Activated CD8-positive, alpha-beta T cell treated with anti-CD3 and anti-CD28 coated beads for 36 hours (primary cell): ENCODE results near the gene GEMIN7. TPM values are rescaled to one million over a fixed set of nuclear protein-coding genes. Genes with fewer than 3 reads are reported as not detected.

Experiments
- ATAC-seq: fragments of 200-7000 bp; cut with Tn5 transposase; one replicate; pipeline ENCODE4 v1.10.0; 2021; ENCODE audit warnings: mild to moderate bottlenecking, moderate library complexity
- CTCF ChIA-PET: fragments of 350-600 bp; sonication (Branson Sonifier 250); formaldehyde crosslinking; loops from one replicate; lab custom pipeline; 2021; ENCODE audit warnings: antibody characterized with exemption; lab: Charles Lee
- POLR2A ChIA-PET: fragments of 350-600 bp; sonication (Branson Sonifier 250); formaldehyde crosslinking; loops from one replicate; lab custom pipeline; 2021; ENCODE audit warnings: antibody characterized with exemption; lab: Charles Lee
- DNase-seq: peaks from one replicate; pipeline ENCODE4 v3.0.0-alpha.2; 2020
- H3K27ac Mint-ChIP-seq: one replicate; pipeline ENCODE4 v1.8.0; 2021; ENCODE audit warnings: mild to moderate bottlenecking, mixed read lengths
- H3K27me3 Mint-ChIP-seq: one replicate; pipeline ENCODE4 v1.8.0; 2021; ENCODE audit warnings: mixed read lengths
- H3K36me3 Mint-ChIP-seq: one replicate; pipeline ENCODE4 v1.8.0; 2021; ENCODE audit warnings: low read depth, mixed read lengths
- H3K4me1 Mint-ChIP-seq: one replicate; pipeline ENCODE4 v1.8.0; 2021; ENCODE audit warnings: low read depth, mixed read lengths
- H3K4me3 Mint-ChIP-seq: one replicate; pipeline ENCODE4 v1.8.0; 2021; ENCODE audit warnings: mild to moderate bottlenecking, moderate library complexity, mixed read lengths
- H3K9me3 Mint-ChIP-seq: one replicate; pipeline ENCODE4 v1.8.0; 2021; ENCODE audit warnings: mixed read lengths
- intact Hi-C: fragments of 100-400 bp; cut with micrococcal nuclease; formaldehyde crosslinking; loops from one replicate; pipeline ENCODE4 v1.10.0; 2022
- total RNA-seq, 2 experiments: library from RNA; stranded (reverse); gene quantifications; one replicate each; pipeline ENCODE4 v1.2.3, GENCODE V29; 2021
- TF ChIP-seq, protein P1 (sequence below): fragments of 200-600 bp; IDR thresholded peaks from one replicate; pipeline ENCODE4 v1.8.0; 2022; ENCODE audit warnings: antibody characterized with exemption, mild to moderate bottlenecking

GEMIN7 gene
- total RNA-seq, 2 experiments from 2014 or later: 44.1 to 46.8 TPM

DNA sequence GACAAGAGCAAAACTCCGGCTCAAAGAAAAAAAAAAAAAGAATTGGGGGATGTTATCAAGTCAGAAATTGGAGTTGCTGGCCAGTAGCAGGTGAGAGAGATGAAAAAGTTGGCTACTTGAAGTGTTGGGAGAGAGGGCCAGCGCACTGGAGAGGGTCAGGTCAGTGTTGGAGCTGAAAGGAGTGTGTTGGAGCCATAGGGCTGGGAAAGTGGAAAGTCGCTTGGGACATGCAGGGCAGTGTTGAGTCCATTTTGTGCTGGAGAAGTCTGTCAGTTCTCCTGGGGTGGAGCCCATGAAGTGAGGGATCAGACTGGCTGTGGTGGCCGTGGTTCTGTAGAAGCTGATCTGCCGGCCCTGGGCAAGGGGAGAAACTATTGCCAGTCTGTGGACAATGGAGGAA, 15.6 kb downstream of the GEMIN7 start:
- TF ChIP-seq, protein P1, sequence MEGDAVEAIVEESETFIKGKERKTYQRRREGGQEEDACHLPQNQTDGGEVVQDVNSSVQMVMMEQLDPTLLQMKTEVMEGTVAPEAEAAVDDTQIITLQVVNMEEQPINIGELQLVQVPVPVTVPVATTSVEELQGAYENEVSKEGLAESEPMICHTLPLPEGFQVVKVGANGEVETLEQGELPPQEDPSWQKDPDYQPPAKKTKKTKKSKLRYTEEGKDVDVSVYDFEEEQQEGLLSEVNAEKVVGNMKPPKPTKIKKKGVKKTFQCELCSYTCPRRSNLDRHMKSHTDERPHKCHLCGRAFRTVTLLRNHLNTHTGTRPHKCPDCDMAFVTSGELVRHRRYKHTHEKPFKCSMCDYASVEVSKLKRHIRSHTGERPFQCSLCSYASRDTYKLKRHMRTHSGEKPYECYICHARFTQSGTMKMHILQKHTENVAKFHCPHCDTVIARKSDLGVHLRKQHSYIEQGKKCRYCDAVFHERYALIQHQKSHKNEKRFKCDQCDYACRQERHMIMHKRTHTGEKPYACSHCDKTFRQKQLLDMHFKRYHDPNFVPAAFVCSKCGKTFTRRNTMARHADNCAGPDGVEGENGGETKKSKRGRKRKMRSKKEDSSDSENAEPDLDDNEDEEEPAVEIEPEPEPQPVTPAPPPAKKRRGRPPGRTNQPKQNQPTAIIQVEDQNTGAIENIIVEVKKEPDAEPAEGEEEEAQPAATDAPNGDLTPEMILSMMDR: no peak
- Mint-ChIP-seq H3K36me3 (peaks cover 35% of the 10 kb centered on the region), H3K4me3 (peak overlapping the region; percentile 89), H3K4me1 (peaks cover 61% of the 10 kb centered on the region), H3K9me3 (no peaks in the 10 kb centered on the region), H3K27me3 (no peaks in the 10 kb centered on the region), H3K27ac (peak overlapping the region; percentile 3)
- CTCF ChIA-PET: interaction anchor here (1.5 kb wide), 1 partner anchor 31 kb away, joined by 3 read pairs; no protein-coding TSS in a partner anchor
- ATAC-seq (no peak), DNase-seq (no peak)
- intact Hi-C loops: no loop called here
- POLR2A ChIA-PET: interaction anchor here (0.6 kb wide), 1 partner anchor 1157 kb away, joined by 3 read pairs; no protein-coding TSS in a partner anchor

DNA sequence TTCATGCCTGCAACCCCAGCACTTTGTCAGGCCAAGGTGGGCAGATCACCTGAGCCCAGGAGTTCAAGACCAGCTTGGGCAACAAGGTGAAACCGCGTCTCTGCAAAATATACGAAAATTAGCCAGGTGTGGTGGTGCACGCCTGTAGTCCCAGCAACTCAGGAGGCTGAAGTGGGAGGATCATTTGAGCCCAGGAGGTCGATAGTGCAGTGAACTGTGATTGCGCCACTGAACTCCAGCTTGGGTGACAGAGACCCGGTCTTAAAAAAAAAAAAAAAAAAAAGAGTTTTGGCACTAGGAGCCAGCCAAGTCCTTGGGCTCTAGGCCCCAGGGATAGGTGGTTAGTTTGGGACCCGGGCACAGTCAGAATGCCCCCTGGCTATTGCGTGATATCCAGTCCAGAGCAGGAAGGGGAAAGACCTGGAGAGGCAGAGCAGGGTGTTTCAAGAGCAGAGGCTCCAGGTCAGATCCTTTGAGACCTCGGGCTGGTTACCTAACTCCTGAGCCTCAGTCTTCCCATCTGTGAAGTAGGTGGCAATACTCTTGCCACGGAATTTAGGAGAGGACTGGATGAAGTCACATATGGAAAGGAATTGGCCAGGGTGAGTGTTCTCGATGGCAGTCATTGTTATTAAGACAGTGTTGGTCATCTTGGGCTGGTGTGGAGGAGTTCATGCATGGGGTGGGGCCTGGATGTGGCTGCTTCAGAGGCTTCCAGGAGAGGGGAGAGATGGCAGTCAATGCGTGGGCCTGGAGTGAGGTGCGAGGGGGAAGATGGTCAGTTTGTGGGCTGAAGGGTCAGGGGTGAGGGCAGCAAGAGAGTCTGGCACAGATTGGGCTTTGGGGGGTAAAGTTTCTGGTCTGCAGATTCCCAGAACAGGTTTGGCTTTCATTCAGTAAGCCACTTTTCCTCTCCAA, 16.7 kb downstream of the GEMIN7 start:
- H3K27ac Mint-ChIP-seq: peak overlapping the region; percentile 4

GRCh38 chr19:45096700-45097099, 17.6 kb downstream of the GEMIN7 start:
- Mint-ChIP-seq H3K36me3 (peaks cover 20% of the 10 kb centered on the region), H3K27me3 (no peaks in the 10 kb centered on the region), H3K9me3 (no peaks in the 10 kb centered on the region), H3K27ac (peak overlapping the region; percentile 60), H3K4me1 (peaks cover 57% of the 10 kb centered on the region), H3K4me3 (peak overlapping the region; percentile 2)
- DNase-seq: no peak
- ChIA-PET CTCF (no interaction called here), POLR2A (interaction anchor here (1.1 kb wide), 1 partner anchor 11 kb away, joined by 3 read pairs; no protein-coding TSS in a partner anchor)
- intact Hi-C loops: no loop called here
- no peak for ATAC-seq
- TF ChIP-seq, protein P1: no peak

More for the DNA sequence above, 16.7 kb downstream of the GEMIN7 start:
- DNase-seq (no peak), ATAC-seq (no peak)
- ChIA-PET POLR2A (no interaction called here), CTCF (interaction anchor here (1.5 kb wide), 1 partner anchor 30 kb away, joined by 3 read pairs; no protein-coding TSS in a partner anchor)
- Mint-ChIP-seq H3K9me3 (no peaks in the 10 kb centered on the region), H3K36me3 (peaks cover 30% of the 10 kb centered on the region), H3K27me3 (no peaks in the 10 kb centered on the region), H3K4me3 (no peak overlapping the region), H3K4me1 (peaks cover 60% of the 10 kb centered on the region)
- intact Hi-C loops: no loop called here
- TF ChIP-seq, protein P1: no peak

- ChIA-PET CTCF (no interaction called here), POLR2A (interaction anchor here (1.1 to 1.6 kb wide), 3 partner anchors 10 to 20 kb away, joined by 3 to 7 read pairs (median 4); no protein-coding TSS in a partner anchor)
- DNase-seq: no peak
- peaks cover 16% of the 10 kb centered on the region for H3K36me3 Mint-ChIP-seq
- H3K27ac Mint-ChIP-seq: peak overlapping the region; percentile 23
- TF ChIP-seq, protein P1: no peak
- no peaks in the 10 kb centered on the region for H3K27me3 Mint-ChIP-seq
- intact Hi-C loops: no loop called here
- no peak overlapping the region for H3K4me3 Mint-ChIP-seq
- H3K9me3 Mint-ChIP-seq: no peaks in the 10 kb centered on the region
- ATAC-seq: no peak
- H3K4me1 Mint-ChIP-seq: peaks cover 58% of the 10 kb centered on the region
Measured at GRCh38 chr19:45097450-45097775, 18.4 kb downstream of the GEMIN7 start.
